HepG2 (cell line): ENCODE measurements around the gene SAMD10.
A peak's percentile ranks its signal among the peaks of the same experiment; 100 is the strongest.

Experiments
- ASH2L ChIP-seq: fragments of 300-600, 200-600 bp; sonication (generic); IDR thresholded peaks from 2 replicates; pipeline ENCODE4 v1.7.0; 2017; ENCODE audit warnings: low read depth, mild to moderate bottlenecking, moderate library complexity, mixed read lengths, low read length; ENCODE audit not compliant: insufficient read length
- HDAC2 ChIP-seq: sonication (generic); formaldehyde crosslinking; IDR thresholded peaks from 2 replicates; pipeline ENCODE4 v1.4.0; 2020; ENCODE audit warnings: missing genetic modification reagents
- HNF4A ChIP-seq: sonication (generic); formaldehyde crosslinking; IDR thresholded peaks from 2 replicates; pipeline ENCODE4 v1.4.0; 2020; ENCODE audit warnings: missing genetic modification reagents
- KLF9 ChIP-seq: IDR thresholded peaks from 2 replicates; pipeline ENCODE4 v1.6.1; 2016; ENCODE audit warnings: low read depth
- NONO ChIP-seq, 2 experiments: fragments of 450-650 bp in 1 of 2; sonication (generic) in 1 of 2; formaldehyde crosslinking in 1 of 2; IDR thresholded peaks in 1 of 2; conservative IDR thresholded peaks in 1 of 2; 2 replicates each; pipeline versions ENCODE4 v1.6.1 to v1.8.0; 2017 to 2022; ENCODE audit warnings: mild to moderate bottlenecking in 1 of 2, missing genetic modification reagents in 1 of 2, moderate library complexity in 1 of 2
- POLR2G ChIP-seq: fragments of 200-400 bp; formaldehyde crosslinking; IDR thresholded peaks from 2 replicates; pipeline ENCODE4 v1.6.1; 2018; ENCODE audit warnings: mild to moderate bottlenecking, low read depth, low read length, moderate library complexity
- PRMT3 ChIP-seq: sonication (generic); formaldehyde crosslinking; IDR thresholded peaks from 2 replicates; pipeline ENCODE4 v1.8.1; 2022; ENCODE audit warnings: low read depth, mild to moderate bottlenecking, moderate library complexity, missing genetic modification reagents, borderline replicate concordance
- SOX13 ChIP-seq, 3 experiments: fragments of 450-650 bp in 1 of 3; sonication (generic) in 1 of 3; formaldehyde crosslinking in 1 of 3; IDR thresholded peaks in 2 of 3; conservative IDR thresholded peaks in 1 of 3; 2 replicates each; pipeline versions ENCODE4 v1.5.0 to v1.6.1; 2016 to 2020; ENCODE audit warnings: antibody characterized with exemption in 1 of 3, mild to moderate bottlenecking in 1 of 3, missing compliant biosample characterization in 1 of 3, missing genetic modification reagents in 1 of 3, moderate library complexity in 1 of 3
- ZFP37 ChIP-seq: sonication (generic); formaldehyde crosslinking; IDR thresholded peaks from 2 replicates; pipeline ENCODE4 v1.4.0; 2020; ENCODE audit warnings: missing genetic modification reagents, borderline replicate concordance
- ZNF367 ChIP-seq: sonication (generic); formaldehyde crosslinking; IDR thresholded peaks from 2 replicates; pipeline ENCODE4 v1.4.0; 2020; ENCODE audit warnings: missing genetic modification reagents, borderline replicate concordance
- TF ChIP-seq, protein P1 (sequence below): IDR thresholded peaks from 2 replicates; pipeline ENCODE4 v1.6.1; 2012; ENCODE audit warnings: inconsistent platforms
- TF ChIP-seq, protein P2 (sequence below): sonication (generic); formaldehyde crosslinking; IDR thresholded peaks from 2 replicates; pipeline ENCODE4 v1.5.0; 2020; ENCODE audit warnings: mild to moderate bottlenecking, missing genetic modification reagents, moderate library complexity

DNA sequence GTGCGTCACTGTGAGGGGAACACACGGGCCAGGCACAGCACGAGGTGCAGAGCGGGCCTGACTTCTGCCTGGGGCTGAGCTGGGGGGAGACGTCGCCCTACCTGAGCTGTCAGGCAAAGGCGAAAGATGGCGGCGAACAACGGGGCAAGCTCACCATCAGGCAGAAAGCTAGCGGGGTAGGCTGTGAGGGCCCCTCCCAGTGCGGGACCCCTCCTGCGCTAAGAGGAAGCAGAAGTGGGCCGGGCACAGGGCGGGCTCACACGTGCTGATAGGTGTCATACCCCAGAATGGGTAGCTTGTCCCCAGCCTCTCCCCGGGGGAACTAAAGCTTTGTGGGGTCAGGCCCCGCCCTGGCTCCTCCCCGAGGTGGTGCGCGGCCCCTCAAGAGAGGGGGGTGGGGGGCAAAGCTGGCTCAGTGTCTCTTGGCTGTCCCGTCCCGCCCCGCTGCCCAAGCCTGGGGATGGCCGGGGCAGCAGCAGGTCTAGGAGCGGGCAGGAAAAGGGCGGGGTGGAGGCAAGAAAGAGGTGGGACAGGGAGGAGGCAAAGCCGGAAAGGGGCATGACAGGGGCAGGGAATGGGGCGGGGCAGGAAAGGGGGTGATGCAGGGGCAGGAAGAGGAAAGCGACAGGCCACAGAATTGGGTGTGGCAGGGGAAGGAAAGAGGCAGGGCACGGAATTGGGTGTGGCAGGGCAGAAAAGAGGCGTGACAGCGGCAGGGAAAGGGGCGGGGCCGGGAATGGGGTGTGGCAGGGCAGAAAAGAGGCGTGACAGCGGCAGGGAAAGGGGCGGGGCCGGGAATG lies 38.0 kb downstream of the SAMD10 start:
- no peak for TF ChIP-seq HDAC2
- peak; percentile 18; the same call in 1 of the 2 replicates for TF ChIP-seq POLR2G
- TF ChIP-seq ZNF367 (CRISPR knock-in tag), result no peak
- TF ChIP-seq SOX13 (IDR thresholded peaks at IDR 0.05), result no peak
- no peak for TF ChIP-seq SOX13 (CRISPR knock-in tag; conservative IDR thresholded peaks at IDR 0.05 in 1 of 2, IDR thresholded peaks at IDR 0.05 in 1 of 2)
- TF ChIP-seq, protein P1, sequence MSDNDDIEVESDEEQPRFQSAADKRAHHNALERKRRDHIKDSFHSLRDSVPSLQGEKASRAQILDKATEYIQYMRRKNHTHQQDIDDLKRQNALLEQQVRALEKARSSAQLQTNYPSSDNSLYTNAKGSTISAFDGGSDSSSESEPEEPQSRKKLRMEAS, result no peak
- no peak for TF ChIP-seq ASH2L
- no peak for TF ChIP-seq NONO (IDR thresholded peaks at IDR 0.05)
- TF ChIP-seq NONO (CRISPR knock-in tag; conservative IDR thresholded peaks at IDR 0.05), result no peak
- no peak for TF ChIP-seq ZFP37 (CRISPR knock-in tag)
- TF ChIP-seq KLF9, result no peak
- TF ChIP-seq HNF4A (CRISPR knock-in tag), result no peak
- TF ChIP-seq, protein P2, sequence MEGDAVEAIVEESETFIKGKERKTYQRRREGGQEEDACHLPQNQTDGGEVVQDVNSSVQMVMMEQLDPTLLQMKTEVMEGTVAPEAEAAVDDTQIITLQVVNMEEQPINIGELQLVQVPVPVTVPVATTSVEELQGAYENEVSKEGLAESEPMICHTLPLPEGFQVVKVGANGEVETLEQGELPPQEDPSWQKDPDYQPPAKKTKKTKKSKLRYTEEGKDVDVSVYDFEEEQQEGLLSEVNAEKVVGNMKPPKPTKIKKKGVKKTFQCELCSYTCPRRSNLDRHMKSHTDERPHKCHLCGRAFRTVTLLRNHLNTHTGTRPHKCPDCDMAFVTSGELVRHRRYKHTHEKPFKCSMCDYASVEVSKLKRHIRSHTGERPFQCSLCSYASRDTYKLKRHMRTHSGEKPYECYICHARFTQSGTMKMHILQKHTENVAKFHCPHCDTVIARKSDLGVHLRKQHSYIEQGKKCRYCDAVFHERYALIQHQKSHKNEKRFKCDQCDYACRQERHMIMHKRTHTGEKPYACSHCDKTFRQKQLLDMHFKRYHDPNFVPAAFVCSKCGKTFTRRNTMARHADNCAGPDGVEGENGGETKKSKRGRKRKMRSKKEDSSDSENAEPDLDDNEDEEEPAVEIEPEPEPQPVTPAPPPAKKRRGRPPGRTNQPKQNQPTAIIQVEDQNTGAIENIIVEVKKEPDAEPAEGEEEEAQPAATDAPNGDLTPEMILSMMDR (CRISPR knock-in tag), result no peak
- TF ChIP-seq PRMT3, result no peak
